ENCODE measurements around the gene FHIT. TPM values are rescaled to one million over a fixed set of nuclear protein-coding genes. Genes with fewer than 3 reads are reported as not detected.

Gene FHIT
- total and polyA plus RNA-seq, 10 of the 15 experiments (the other 5 are each of a cell fraction or from before 2014, with no cell fraction given), result 4.2 to 14.9 (median 9.4) TPM

DNA sequence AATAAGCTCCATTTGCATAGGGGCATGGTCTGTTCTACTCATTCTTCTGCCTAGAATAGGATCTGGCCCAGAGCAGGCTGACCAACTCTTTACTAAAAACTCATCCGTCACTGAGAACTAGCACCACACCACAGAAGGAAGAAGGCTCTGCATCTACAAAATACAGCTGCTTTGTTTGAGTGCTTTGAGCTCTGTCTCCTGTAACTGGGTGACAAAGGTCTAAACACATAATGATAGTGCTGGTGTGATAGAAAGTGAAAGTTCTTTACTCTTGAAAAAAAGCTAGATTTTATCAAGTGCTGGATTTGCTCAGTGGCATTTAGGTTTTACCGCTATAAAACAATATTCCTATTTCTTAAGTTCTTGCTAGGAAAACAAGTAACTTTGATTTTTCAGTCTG, 140.7 kb downstream of the FHIT start:
- SMC1A ChIA-PET (ENCODE audit: uncharacterized antibody, unreplicated experiment), result interaction anchor here (0.6 to 2.7 kb wide), 16 partner anchors 10 to 639 kb away, joined by 3 to 18 read pairs (median 4); no protein-coding TSS in a partner anchor
- peak; percentile 83 for ATAC-seq

More for the DNA sequence above, 140.7 kb downstream of the FHIT start:
- ChIA-PET CTCF (interaction anchor here (1.0 to 1.9 kb wide), 3 partner anchors 10 to 152 kb away, joined by 3 to 8 read pairs (median 5); no protein-coding TSS in a partner anchor), RAD21 (ENCODE audit: unreplicated experiment) (interaction anchor here (1.0 to 2.6 kb wide), 3 partner anchors 70 to 126 kb away, joined by 4 to 8 read pairs (median 7); no protein-coding TSS in a partner anchor), POLR2A (interaction anchor here (0.5 kb wide), 1 partner anchor 67 kb away, joined by 3 read pairs; no protein-coding TSS in a partner anchor)
- H3K4me3 ChIP-seq, result no peak overlapping the region
- no peak for FAIRE-seq
- H3K27ac ChIP-seq (ENCODE audit: control insufficient read depth, insufficient read depth), result no peak overlapping the region
- no TSS peak for BruUV-seq (replicated peaks)
- H4K20me1 ChIP-seq (ENCODE audit: control insufficient read depth, insufficient read depth), result no peaks in the 10 kb centered on the region
- H3K27me3 ChIP-seq (replicated peaks in 1 of 2; ENCODE audit: control insufficient read depth in 2 of 2, insufficient read depth in 2 of 2, low read length in 1 of 2), result no peaks in the 10 kb centered on the region
- H3K9ac ChIP-seq (ENCODE audit: control insufficient read depth, insufficient read depth, low read length), result no peak overlapping the region
- peak overlapping the region; percentile 51 for H3K4me2 ChIP-seq (ENCODE audit: control insufficient read depth, insufficient read depth)
- H3K36me3 ChIP-seq (ENCODE audit: control insufficient read depth in 2 of 2, insufficient read depth in 2 of 2, low read length in 1 of 2), result no peaks in the 10 kb centered on the region
- WGBS (ENCODE audit: insufficient coverage, insufficient replicate concordance, low lambda C conversion rate, missing lambda C conversion rate), result 75% methylated on average over 2 of the region's 2 CpGs
- in situ Hi-C loops (cut with MboI), result no loop called here
- H3K4me1 ChIP-seq (ENCODE audit: control insufficient read depth, insufficient read depth, low read length), result peaks cover 18% of the 10 kb centered on the region
- intact Hi-C loops (cut with micrococcal nuclease; ENCODE audit: unreplicated experiment), result no loop called here
- no peaks in the 10 kb centered on the region for H3K79me2 ChIP-seq (ENCODE audit: control insufficient read depth, insufficient read depth, low read length)
- H3K9me3 ChIP-seq (replicated peaks; ENCODE audit: control insufficient read depth, insufficient read depth, low read length), result no peaks in the 10 kb centered on the region
- TF ChIP-seq NFYB (IDR thresholded peaks at IDR 0.05; ENCODE audit: insufficient read depth, low read depth, low read length) (no peak), SP1 (IDR thresholded peaks at IDR 0.05; ENCODE audit: low read depth, low read length) (no peak), SUZ12 (IDR thresholded peaks at IDR 0.05; ENCODE audit: unreplicated experiment) (no peak), ZNF24 (IDR thresholded peaks at IDR 0.05) (peak; percentile 97), RUNX3 (IDR thresholded peaks at IDR 0.05; ENCODE audit: low read length) (no peak; the same call in 1 of the 2 replicates)
- TF ChIP-seq, protein P1, sequence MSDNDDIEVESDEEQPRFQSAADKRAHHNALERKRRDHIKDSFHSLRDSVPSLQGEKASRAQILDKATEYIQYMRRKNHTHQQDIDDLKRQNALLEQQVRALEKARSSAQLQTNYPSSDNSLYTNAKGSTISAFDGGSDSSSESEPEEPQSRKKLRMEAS (IDR thresholded peaks at IDR 0.05; ENCODE audit: low read depth, low read length), result no peak
- TF ChIP-seq, protein P2, sequence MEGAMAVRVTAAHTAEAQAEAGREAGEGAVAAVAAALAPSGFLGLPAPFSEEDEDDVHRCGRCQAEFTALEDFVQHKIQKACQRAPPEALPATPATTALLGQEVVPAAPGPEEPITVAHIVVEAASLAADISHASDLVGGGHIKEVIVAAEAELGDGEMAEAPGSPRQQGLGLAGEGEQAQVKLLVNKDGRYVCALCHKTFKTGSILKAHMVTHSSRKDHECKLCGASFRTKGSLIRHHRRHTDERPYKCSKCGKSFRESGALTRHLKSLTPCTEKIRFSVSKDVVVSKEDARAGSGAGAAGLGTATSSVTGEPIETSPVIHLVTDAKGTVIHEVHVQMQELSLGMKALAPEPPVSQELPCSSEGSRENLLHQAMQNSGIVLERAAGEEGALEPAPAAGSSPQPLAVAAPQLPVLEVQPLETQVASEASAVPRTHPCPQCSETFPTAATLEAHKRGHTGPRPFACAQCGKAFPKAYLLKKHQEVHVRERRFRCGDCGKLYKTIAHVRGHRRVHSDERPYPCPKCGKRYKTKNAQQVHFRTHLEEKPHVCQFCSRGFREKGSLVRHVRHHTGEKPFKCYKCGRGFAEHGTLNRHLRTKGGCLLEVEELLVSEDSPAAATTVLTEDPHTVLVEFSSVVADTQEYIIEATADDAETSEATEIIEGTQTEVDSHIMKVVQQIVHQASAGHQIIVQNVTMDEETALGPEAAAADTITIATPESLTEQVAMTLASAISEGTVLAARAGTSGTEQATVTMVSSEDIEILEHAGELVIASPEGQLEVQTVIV (IDR thresholded peaks at IDR 0.05; ENCODE audit: borderline replicate concordance, partially characterized antibody), result no peak
- TF ChIP-seq, protein P3, sequence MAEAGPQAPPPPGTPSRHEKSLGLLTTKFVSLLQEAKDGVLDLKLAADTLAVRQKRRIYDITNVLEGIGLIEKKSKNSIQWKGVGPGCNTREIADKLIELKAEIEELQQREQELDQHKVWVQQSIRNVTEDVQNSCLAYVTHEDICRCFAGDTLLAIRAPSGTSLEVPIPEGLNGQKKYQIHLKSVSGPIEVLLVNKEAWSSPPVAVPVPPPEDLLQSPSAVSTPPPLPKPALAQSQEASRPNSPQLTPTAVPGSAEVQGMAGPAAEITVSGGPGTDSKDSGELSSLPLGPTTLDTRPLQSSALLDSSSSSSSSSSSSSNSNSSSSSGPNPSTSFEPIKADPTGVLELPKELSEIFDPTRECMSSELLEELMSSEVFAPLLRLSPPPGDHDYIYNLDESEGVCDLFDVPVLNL (IDR thresholded peaks at IDR 0.05; ENCODE audit: low read depth, low read length), result no peak
- no peak overlapping the region for H2AFZ ChIP-seq (ENCODE audit: control insufficient read depth, low read depth, low read length)
- peak; percentile 28 for DNase-seq (ENCODE audit: low read depth, low spot score)
